ENCODE results near the gene TBRG4.
A peak's percentile ranks its signal among the peaks of the same experiment; 100 is the strongest.

Gene TBRG4

DNA sequence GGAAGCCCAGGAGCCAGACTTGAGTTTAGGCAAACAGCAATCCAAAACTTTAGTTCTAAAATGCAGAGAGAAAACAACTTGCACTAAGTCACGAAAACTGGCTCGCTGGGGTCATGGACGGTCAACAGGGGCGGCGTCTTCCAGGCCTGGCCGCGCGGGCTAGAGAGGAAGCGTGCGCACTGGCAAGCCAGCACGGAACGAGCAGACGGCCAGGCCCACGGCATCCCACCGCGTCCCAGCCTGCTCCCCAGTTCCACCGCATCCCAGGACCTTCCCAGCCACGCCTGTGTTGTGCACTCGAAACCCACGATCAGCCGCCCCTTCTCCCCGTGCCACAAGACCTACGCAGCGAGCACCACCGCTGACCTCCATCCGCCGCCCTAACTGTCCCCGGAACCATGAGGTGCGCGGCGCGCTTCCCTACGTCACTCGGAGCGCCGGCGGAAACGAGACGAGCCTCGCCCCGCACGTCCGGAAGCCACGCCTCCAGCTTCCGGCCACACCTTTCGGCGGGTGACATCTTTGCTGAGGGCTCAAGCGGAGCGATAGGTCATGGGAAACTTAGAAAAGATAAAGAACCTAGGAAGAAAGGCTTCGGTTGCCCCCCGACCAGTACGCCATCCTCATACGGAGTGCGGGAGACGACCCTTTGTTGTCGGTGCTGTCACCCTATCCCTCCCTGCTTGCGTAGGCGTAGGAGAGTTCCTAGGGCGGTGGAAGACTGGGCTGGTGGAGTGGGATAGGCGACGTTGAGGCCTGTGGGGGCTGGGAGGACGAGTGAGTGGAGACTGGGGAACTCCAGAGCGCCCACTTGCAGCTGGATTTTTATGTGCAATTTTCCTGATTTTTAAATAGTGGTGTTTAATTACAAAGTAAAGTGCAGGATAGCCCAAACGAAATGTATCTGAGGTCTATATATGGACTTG lies at the start of gene TBRG4:
Gene TBRG4 (minus strand): TSS at position 400 of the 926 bp plus-strand sequence. CDS start 2,460 bp downstream, outside the sequence.
- TF ChIP-seq, protein P1, sequence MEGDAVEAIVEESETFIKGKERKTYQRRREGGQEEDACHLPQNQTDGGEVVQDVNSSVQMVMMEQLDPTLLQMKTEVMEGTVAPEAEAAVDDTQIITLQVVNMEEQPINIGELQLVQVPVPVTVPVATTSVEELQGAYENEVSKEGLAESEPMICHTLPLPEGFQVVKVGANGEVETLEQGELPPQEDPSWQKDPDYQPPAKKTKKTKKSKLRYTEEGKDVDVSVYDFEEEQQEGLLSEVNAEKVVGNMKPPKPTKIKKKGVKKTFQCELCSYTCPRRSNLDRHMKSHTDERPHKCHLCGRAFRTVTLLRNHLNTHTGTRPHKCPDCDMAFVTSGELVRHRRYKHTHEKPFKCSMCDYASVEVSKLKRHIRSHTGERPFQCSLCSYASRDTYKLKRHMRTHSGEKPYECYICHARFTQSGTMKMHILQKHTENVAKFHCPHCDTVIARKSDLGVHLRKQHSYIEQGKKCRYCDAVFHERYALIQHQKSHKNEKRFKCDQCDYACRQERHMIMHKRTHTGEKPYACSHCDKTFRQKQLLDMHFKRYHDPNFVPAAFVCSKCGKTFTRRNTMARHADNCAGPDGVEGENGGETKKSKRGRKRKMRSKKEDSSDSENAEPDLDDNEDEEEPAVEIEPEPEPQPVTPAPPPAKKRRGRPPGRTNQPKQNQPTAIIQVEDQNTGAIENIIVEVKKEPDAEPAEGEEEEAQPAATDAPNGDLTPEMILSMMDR (IDR thresholded peaks at IDR 0.05; ENCODE audit: low read length, missing control alignments) = peak; percentile 37
- H3K4me3 ChIP-seq (replicated peaks; ENCODE audit: low read depth, low read length) = peak within 1 kb of the TSS; percentile 94
- DNase-seq (ENCODE audit: low read depth) = peak; percentile 94

DNA sequence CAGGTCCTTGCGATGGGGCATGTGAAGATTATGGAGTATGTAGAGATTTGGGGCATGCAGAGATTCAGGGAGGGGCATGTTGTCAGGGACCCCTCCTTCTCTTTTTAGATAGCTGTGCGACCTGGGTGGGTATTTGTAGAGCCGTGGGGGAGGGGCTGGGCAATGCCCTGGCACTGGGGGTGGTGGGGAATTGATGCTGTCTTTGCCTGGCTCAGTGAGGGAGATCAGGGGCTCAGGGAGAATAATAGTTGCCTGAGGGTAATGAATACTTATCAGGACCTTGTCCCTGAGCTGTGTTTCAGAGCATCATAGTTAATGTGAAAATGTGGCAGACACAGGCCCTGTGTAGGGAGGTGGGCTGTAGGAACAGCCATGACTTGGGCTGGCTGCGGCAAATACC lies 49.6 kb upstream of the TBRG4 start:
- H3K4me3 ChIP-seq (replicated peaks; ENCODE audit: low read depth, low read length) = no peak overlapping the region
- DNase-seq (ENCODE audit: low read depth) = no peak
- TF ChIP-seq, protein P1 (IDR thresholded peaks at IDR 0.05; ENCODE audit: low read length, missing control alignments) = no peak

GRCh38 chr7:45160417-45160881 lies 49.0 kb upstream of the TBRG4 start:
- TF ChIP-seq, protein P1 (IDR thresholded peaks at IDR 0.05; ENCODE audit: low read length, missing control alignments) = no peak
- no peak for DNase-seq (ENCODE audit: low read depth)
- no peak overlapping the region for H3K4me3 ChIP-seq (replicated peaks; ENCODE audit: low read depth, low read length)

- TF ChIP-seq, protein P1 (IDR thresholded peaks at IDR 0.05; ENCODE audit: low read length, missing control alignments) = no peak
- no peak overlapping the region for H3K4me3 ChIP-seq (replicated peaks; ENCODE audit: low read depth, low read length)
- DNase-seq (ENCODE audit: low read depth) = no peak
These were observed 47.8 kb upstream of the TBRG4 start for GRCh38 chr7:45159296-45159695.

GRCh38 chr7:45158471-45158870 lies 47.0 kb upstream of the TBRG4 start:
- no peak for DNase-seq (ENCODE audit: low read depth)
- no peak overlapping the region for H3K4me3 ChIP-seq (replicated peaks; ENCODE audit: low read depth, low read length)
- TF ChIP-seq, protein P1 (IDR thresholded peaks at IDR 0.05; ENCODE audit: low read length, missing control alignments) = no peak

DNA sequence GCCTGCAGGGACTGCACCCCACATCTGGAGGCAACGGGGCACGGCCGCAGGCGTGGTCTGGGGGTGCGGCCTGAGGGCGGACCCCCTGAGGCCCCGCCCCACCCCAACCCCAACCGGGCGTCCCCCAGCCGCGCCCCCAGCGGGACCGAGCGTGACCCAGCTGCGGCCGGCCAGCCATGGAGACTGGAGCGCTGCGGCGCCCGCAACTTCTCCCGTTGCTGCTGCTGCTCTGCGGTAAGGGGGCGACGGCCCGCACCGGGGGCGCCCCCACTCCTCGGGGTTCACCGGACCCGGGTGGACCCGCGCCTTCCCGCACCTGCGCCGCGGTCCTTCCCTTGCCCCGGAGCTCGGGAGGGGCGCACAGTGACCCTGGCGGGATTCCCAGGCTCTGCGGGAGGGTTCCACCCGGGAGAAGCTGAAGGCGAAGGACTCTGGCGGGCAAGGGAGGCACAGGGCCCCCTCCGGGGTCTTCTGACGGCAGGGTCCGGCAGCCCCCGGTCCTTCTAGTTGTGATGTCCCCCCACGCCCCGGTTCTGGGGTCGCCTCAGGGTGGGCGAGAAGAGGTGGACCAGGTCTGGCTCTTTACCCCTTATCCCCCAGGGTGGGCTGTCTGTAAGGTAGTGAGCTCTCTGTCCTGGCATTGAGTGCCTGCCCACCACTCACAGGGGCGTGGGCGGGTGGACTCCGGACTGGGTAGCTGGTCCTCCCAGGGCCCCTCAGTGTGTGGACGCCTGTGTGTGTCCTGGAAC lies 46.3 kb upstream of the TBRG4 start, which contains the start of gene RAMP3:
Gene RAMP3 (plus strand): TSS at position 139 of the 749 bp plus-strand sequence. CDS start 38 bp downstream, at position 177.
- no peak for DNase-seq (ENCODE audit: low read depth)
- H3K4me3 ChIP-seq (replicated peaks; ENCODE audit: low read depth, low read length) = no peak within 1 kb of the TSS
- TF ChIP-seq, protein P1 (IDR thresholded peaks at IDR 0.05; ENCODE audit: low read length, missing control alignments) = no peak

Measured in fibroblast of pulmonary artery (primary cell).